GM21367 (cell line): Measurements from ENCODE around the gene RNASE3.
"Not testable (repeated sequence)": the region's sequence is repeated elsewhere in the genome, so short reads cannot be mapped to it uniquely, and the experiment has no call there.

Source experiments
- ATAC-seq: cut with Tn5 transposase; IDR thresholded peaks from one replicate; pipeline ENCODE4 v1.9.1; 2021; ENCODE audit not compliant: unreplicated experiment

Gene RNASE3

DNA sequence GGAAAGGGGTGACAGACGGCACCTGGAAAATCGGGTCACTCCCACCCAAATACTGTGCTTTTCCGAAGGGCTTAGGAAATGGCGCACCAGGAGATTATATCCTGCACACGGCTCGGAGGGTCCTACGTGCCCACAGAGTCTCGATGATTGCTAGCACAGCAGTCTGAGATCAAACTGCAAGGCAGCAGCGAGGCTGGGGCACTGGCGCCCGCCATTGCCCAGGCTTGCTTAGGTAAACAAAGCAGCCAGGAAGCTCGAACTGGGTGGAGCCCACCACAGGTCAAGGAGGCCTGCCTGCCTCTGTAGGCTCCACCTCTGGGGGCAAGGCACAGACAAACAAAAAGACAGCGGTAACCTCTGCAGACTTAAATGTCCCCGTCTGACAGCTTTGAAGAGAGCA, 19.6 kb downstream of the RNASE3 start:
- not testable (repeated sequence) for ATAC-seq

DNA sequence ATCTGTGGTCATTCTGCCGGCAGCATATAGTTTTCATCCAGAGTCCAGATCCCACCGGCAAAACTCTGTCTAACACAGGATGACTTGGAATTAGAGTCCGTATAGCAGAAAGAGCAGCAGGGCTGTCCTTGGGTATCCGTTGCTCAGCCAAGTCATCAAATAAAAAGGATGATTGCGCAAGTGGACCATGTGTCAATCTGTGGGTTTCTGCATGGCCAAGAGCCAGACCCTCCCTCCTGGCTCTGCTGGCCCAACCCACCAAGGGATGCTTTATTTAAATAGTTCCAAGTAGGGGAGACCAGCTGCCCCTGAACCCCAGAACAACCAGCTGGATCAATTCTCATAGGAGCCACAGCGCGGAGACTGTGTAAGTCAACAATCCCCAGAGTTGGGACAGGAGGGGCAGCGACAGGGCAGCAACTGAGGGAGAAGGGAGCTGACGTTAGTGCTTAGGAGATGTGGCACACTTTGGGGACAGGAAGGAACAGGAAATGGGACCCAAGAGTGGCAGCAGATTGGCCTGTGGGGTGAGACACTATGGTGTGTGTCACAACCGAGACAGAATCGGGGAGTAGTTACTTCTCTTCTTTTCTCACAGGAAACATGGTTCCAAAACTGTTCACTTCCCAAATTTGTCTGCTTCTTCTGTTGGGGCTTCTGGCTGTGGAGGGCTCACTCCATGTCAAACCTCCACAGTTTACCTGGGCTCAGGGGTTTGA, 28.0 kb downstream of the RNASE3 start:
- ATAC-seq = not testable (repeated sequence)

GRCh38 chr14:20923766-20924297, 32.6 kb downstream of the RNASE3 start:
- ATAC-seq = not testable (repeated sequence)

- no peak for ATAC-seq
These were observed 43.1 kb downstream of the RNASE3 start for GRCh38 chr14:20934148-20934762.

GRCh38 chr14:20935303-20935984, 44.3 kb downstream of the RNASE3 start:
- no peak for ATAC-seq
